Spleen (tissue), 11 donors: ENCODE measurements around the gene BPI. TPM values are rescaled to one million over a fixed set of nuclear protein-coding genes. Genes with fewer than 3 reads are reported as not detected.
"Not testable (repeated sequence)": the region's sequence is repeated elsewhere in the genome, so short reads cannot be mapped to it uniquely, and the experiment has no call there.

Experiments
- DNase-seq: peaks from one replicate; pipeline ENCODE4 v3.0.0-alpha.2; 2020
- H3K27ac ChIP-seq, 8 donors: fragments of 200-600 bp; sonication (generic) in 7 of 8; 1 replicate in 4 of 8; 2 replicates in 4 of 8; pipeline versions ENCODE4 v1.5.0 to v1.8.0; 2016 to 2021; ENCODE audit warnings: inconsistent platforms in 4 of 8, mild to moderate bottlenecking in 4 of 8, moderate library complexity in 1 of 8
- H3K27me3 ChIP-seq, 7 donors: fragments of 200-600 bp; sonication (generic) in 6 of 7; replicated peaks in 1 of 7; 1 replicate in 4 of 7; 2 replicates in 3 of 7; pipeline versions ENCODE4 v1.5.0 to v1.8.0; 2016 to 2021; ENCODE audit warnings: inconsistent platforms in 3 of 7, mild to moderate bottlenecking in 1 of 7
- H3K36me3 ChIP-seq, 6 donors: fragments of 200-600 bp; sonication (generic) in 5 of 6; 1 replicate in 4 of 6; 2 replicates in 2 of 6; pipeline versions ENCODE4 v1.5.0 to v1.8.0; 2016 to 2021; ENCODE audit warnings: inconsistent platforms in 2 of 6
- H3K4me1 ChIP-seq, 6 donors: fragments of 200-600 bp; sonication (generic) in 5 of 6; 1 replicate in 3 of 6; 2 replicates in 3 of 6; pipeline versions ENCODE4 v1.5.0 to v1.8.0; 2016 to 2021; ENCODE audit warnings: inconsistent platforms in 3 of 6
- H3K4me3 ChIP-seq, 8 donors: fragments of 200-600 bp; sonication (generic) in 7 of 8; 1 replicate in 4 of 8; 2 replicates in 4 of 8; pipeline versions ENCODE4 v1.5.0 to v1.8.0; 2016 to 2021; ENCODE audit warnings: inconsistent platforms in 4 of 8, mild to moderate bottlenecking in 4 of 8, moderate library complexity in 2 of 8
- H3K9me3 ChIP-seq, 8 donors: fragments of 200-600 bp; sonication (generic) in 7 of 8; 1 replicate in 4 of 8; 2 replicates in 4 of 8; pipeline versions ENCODE4 v1.5.0 to v1.8.0; 2016 to 2021; ENCODE audit warnings: inconsistent platforms in 4 of 8
- CTCF ChIP-seq, 11 experiments: fragments of 200-600 bp in 7 of 11; fragments of 450-650 bp in 4 of 11; sonication (generic) in 4 of 11; IDR thresholded peaks in 8 of 11; conservative IDR thresholded peaks in 3 of 11; 1 replicate in 7 of 11; 2 replicates in 4 of 11; pipeline versions ENCODE4 v1.4.0 to v1.8.0; 2016 to 2021; ENCODE audit warnings: antibody characterized with exemption in 11 of 11, inconsistent platforms in 4 of 11, mild to moderate bottlenecking in 1 of 11
- POLR2A ChIP-seq, 3 donors: fragments of 450-650 bp; IDR thresholded peaks; one replicate each; pipeline ENCODE4 v1.5.1; 2017; ENCODE audit warnings: antibody characterized with exemption in 3 of 3, mild to moderate bottlenecking in 1 of 3
- POLR2AphosphoS5 ChIP-seq, 3 donors: sonication (generic); formaldehyde crosslinking; IDR thresholded peaks; one replicate each; pipeline ENCODE4 v1.5.1; 2017; ENCODE audit warnings: antibody characterized with exemption in 3 of 3
- WGBS, 5 donors: extraction: QIAGEN DNeasy Blood & Tissue Kit in 3 of 5; methylation state at CpG; one replicate each; pipeline versions ENCODE4 v1.1.5 to v1.1.7; 2013 to 2018; 5-methylcytosine and 5-hydroxymethylcytosine counted together
- intact Hi-C: fragments of 100-400 bp; cut with DNase I; formaldehyde crosslinking; loops from one replicate; pipeline ENCODE4 v1.15.0; 2023; ENCODE audit warnings: low total_unique reads
- polyA plus RNA-seq, 3 donors: library from polyadenylated mRNA; stranded (reverse); fragments of 200-250 nt; gene quantifications; one replicate each; pipeline ENCODE4 v1.2.1, GENCODE V29; 2013
- total RNA-seq, 7 donors: library from RNA; depleted of rRNA in 3 of 7; stranded (reverse); fragments of >200 nt in 3 of 7; fragmentation: NEBNext Ultra II Directional in 4 of 7; extraction: Animal tissue kit (Norgen Biotek cat#: 25700) in 4 of 7; gene quantifications; one replicate each; pipeline versions ENCODE4 v1.1.0 to v1.2.1, GENCODE V29; 2016 to 2021
- donor health status: healthy with polysubstance abuse.
- donor health status: DM: no; HTN: no; CAD: no; lungs with moderate emphysema.
- donor health status: DM: no; HTN: no; CAD: no.
- donor health status: Bipolar disorder and iron deficiency.
- donor health status: healthy.
- donor health status: DM: no; HTN: no; CAD: no.
- donor health status: DM: yes; HTN: yes; CAD: no.

Gene BPI
- total and polyA plus RNA-seq, 10 donors: 1.1 to 49.4 (median 4.3) TPM

- 61 to 70% (median 62%) methylated on average over 3 of the region's 3 CpGs for WGBS, 5 donors
- intact Hi-C loops: no loop called here
- H3K27ac ChIP-seq: no peak overlapping the region
- no peak for DNase-seq
- TF ChIP-seq CTCF (IDR thresholded peaks at IDR 0.05 in 8 of 11, conservative IDR thresholded peaks at IDR 0.05 in 3 of 11): no peak
- TF ChIP-seq POLR2A (IDR thresholded peaks at IDR 0.05): no peak
- no peak for TF ChIP-seq POLR2AphosphoS5 (IDR thresholded peaks at IDR 0.05)
- peaks cover 0 to 14% (median 0%) of the 10 kb centered on the region in 6 donors for H3K4me1 ChIP-seq
- H3K4me3 ChIP-seq: no peak overlapping the region
- peaks cover 0 to 47% (median 0%) of the 10 kb centered on the region in 7 donors for H3K27me3 ChIP-seq
- H3K9me3 ChIP-seq: no peaks in the 10 kb centered on the region
- H3K36me3 ChIP-seq: peaks cover 0 to 60% (median 0%) of the 10 kb centered on the region in 6 donors
These were observed 7.5 kb downstream of the BPI start for GRCh38 chr20:38311491-38311890.

- no peaks in the 10 kb centered on the region for H3K4me1 ChIP-seq
- peaks cover 0 to 76% (median 0%) of the 10 kb centered on the region in 6 donors for H3K36me3 ChIP-seq
- no peak for DNase-seq
- no peak overlapping the region for H3K27ac ChIP-seq
- no peak overlapping the region for H3K4me3 ChIP-seq
- no peaks in the 10 kb centered on the region for H3K9me3 ChIP-seq
- WGBS, 5 donors: 92 to 96% (median 95%) methylated on average over 2 of the region's 2 CpGs
- TF ChIP-seq CTCF (IDR thresholded peaks at IDR 0.05 in 8 of 11, conservative IDR thresholded peaks at IDR 0.05 in 3 of 11) (no peak), POLR2A (IDR thresholded peaks at IDR 0.05) (no peak)
- intact Hi-C loops: no loop called here
- peaks cover 0 to 37% (median 0%) of the 10 kb centered on the region in 7 donors for H3K27me3 ChIP-seq
These were observed 9.7 kb downstream of the BPI start for GRCh38 chr20:38313676-38314075.

GRCh38 chr20:38314350-38314749 lies 10.4 kb downstream of the BPI start:
- intact Hi-C loops, H3K27ac ChIP-seq, H3K4me3 ChIP-seq, DNase-seq, H3K9me3 ChIP-seq, H3K4me1 ChIP-seq: not testable (repeated sequence)
- Histone ChIP-seq H3K27me3 (peaks cover 0 to 44% (median 0%) of the 10 kb centered on the region in 7 donors), H3K36me3 (peaks cover 0 to 74% (median 0%) of the 10 kb centered on the region in 6 donors)
- WGBS, 5 donors: 89 to 100% (median 94%) methylated on average over 1 of the region's 1 CpG

- DNase-seq: no peak
- TF ChIP-seq POLR2A (IDR thresholded peaks at IDR 0.05) (no peak), CTCF (IDR thresholded peaks at IDR 0.05 in 8 of 11, conservative IDR thresholded peaks at IDR 0.05 in 3 of 11) (no peak)
- no peaks in the 10 kb centered on the region for H3K9me3 ChIP-seq
- H3K36me3 ChIP-seq: peaks cover 0 to 74% (median 0%) of the 10 kb centered on the region in 6 donors
- intact Hi-C loops: no loop called here
- 74 to 80% (median 78%) methylated on average over 5 of the region's 5 CpGs for WGBS, 5 donors
- no peaks in the 10 kb centered on the region for H3K4me1 ChIP-seq
- no peak overlapping the region for H3K4me3 ChIP-seq
- no peak overlapping the region for H3K27ac ChIP-seq
- peaks cover 0 to 51% (median 0%) of the 10 kb centered on the region in 7 donors for H3K27me3 ChIP-seq
These were observed 11.5 kb downstream of the BPI start for GRCh38 chr20:38315290-38315966.
